SK-N-SH treated with all-trans-retinoic acid at 6 μM for 48 hours (cell line): Measurements from ENCODE around the gene SLC34A2.

Experiments
- ATAC-seq: fragments of 200-7000 bp; cut with Tn5 transposase; 3 replicates; pipeline ENCODE4 v1.9.1; 2020; ENCODE audit warnings: mild to moderate bottlenecking, moderate library complexity
- ARNTL ChIP-seq: fragments of 450-650 bp; formaldehyde crosslinking; IDR thresholded peaks from 2 replicates; pipeline ENCODE4 v1.5.0; 2020; ENCODE audit warnings: low read depth, mild to moderate bottlenecking, moderate library complexity, borderline replicate concordance
- BACH2 ChIP-seq: fragments of 250-450 bp; sonication (Bioruptor Pico); IDR thresholded peaks from 2 replicates; pipeline ENCODE4 v1.9.0; 2021; ENCODE audit warnings: mild to moderate bottlenecking, borderline replicate concordance
- CREB5 ChIP-seq: fragments of 250-450 bp; sonication (Bioruptor Pico); IDR thresholded peaks from 2 replicates; pipeline ENCODE4 v1.5.1; 2020; ENCODE audit warnings: low read depth, mild to moderate bottlenecking, moderate library complexity
- CSDC2 ChIP-seq: fragments of 250-450 bp; sonication (Bioruptor Pico); IDR thresholded peaks from 2 replicates; pipeline ENCODE4 v1.5.0; 2020; ENCODE audit warnings: mild to moderate bottlenecking, moderate library complexity
- ESRRG ChIP-seq: fragments of 250-450 bp; sonication (Bioruptor Pico); IDR thresholded peaks from 2 replicates; pipeline ENCODE4 v1.6.1; 2021; ENCODE audit warnings: mild to moderate bottlenecking
- GLIS3 ChIP-seq: fragments of 250-450 bp; sonication (Bioruptor Pico); IDR thresholded peaks from 2 replicates; pipeline ENCODE4 v1.5.0; 2020; ENCODE audit warnings: mild to moderate bottlenecking, moderate library complexity
- ISL1 ChIP-seq: fragments of 250-450 bp; sonication (Bioruptor Pico); IDR thresholded peaks from 2 replicates; pipeline ENCODE4 v2.1.2; 2022; ENCODE audit warnings: mild to moderate bottlenecking, moderate library complexity
- OSR1 ChIP-seq: fragments of 250-450 bp; sonication (Bioruptor Pico); IDR thresholded peaks from 2 replicates; pipeline ENCODE4 v1.8.0; 2022; ENCODE audit warnings: moderate library complexity, mild to moderate bottlenecking, inconsistent platforms
- POU6F1 ChIP-seq: fragments of 250-450 bp; sonication (Bioruptor Pico); IDR thresholded peaks from 2 replicates; pipeline ENCODE4 v1.8.0; 2021; ENCODE audit warnings: low read depth, mild to moderate bottlenecking, moderate library complexity, borderline replicate concordance
- PPARA ChIP-seq: fragments of 250-450 bp; sonication (Bioruptor Pico); IDR thresholded peaks from 2 replicates; pipeline ENCODE4 v1.5.0; 2020; ENCODE audit warnings: mild to moderate bottlenecking, borderline replicate concordance
- RARB ChIP-seq: fragments of 250-450 bp; sonication (Bioruptor Pico); IDR thresholded peaks from 2 replicates; pipeline ENCODE4 v1.8.0; 2021; ENCODE audit warnings: mild to moderate bottlenecking, moderate library complexity
- SNAI2 ChIP-seq: fragments of 250-450 bp; sonication (Bioruptor Pico); IDR thresholded peaks from 2 replicates; pipeline ENCODE4 v1.5.0; 2020; ENCODE audit warnings: mild to moderate bottlenecking, moderate library complexity
- TCF4 ChIP-seq: fragments of 250-450 bp; sonication (Bioruptor Pico); IDR thresholded peaks from 2 replicates; pipeline ENCODE4 v1.8.0; 2021; ENCODE audit warnings: mild to moderate bottlenecking, moderate library complexity, borderline replicate concordance
- TOX ChIP-seq: fragments of 250-450 bp; sonication (Bioruptor Pico); IDR thresholded peaks from 2 replicates; pipeline ENCODE4 v1.8.0; 2021; ENCODE audit warnings: mild to moderate bottlenecking, moderate library complexity, borderline replicate concordance
- ZC3H10 ChIP-seq: fragments of 250-450 bp; sonication (Bioruptor Pico); IDR thresholded peaks from 2 replicates; pipeline ENCODE4 v1.5.1; 2021; ENCODE audit warnings: mild to moderate bottlenecking, moderate library complexity
- ZNF70 ChIP-seq: fragments of 450-650 bp; formaldehyde crosslinking; IDR thresholded peaks from 2 replicates; pipeline ENCODE4 v1.5.0; 2020; ENCODE audit warnings: mild to moderate bottlenecking, moderate library complexity
- ZNF8 ChIP-seq: fragments of 450-650 bp; formaldehyde crosslinking; IDR thresholded peaks from 2 replicates; pipeline ENCODE4 v1.5.0; 2020; ENCODE audit warnings: mild to moderate bottlenecking, moderate library complexity
- TF ChIP-seq, protein P1 (sequence below): fragments of 250-450 bp; sonication (Bioruptor Pico); IDR thresholded peaks from 2 replicates; pipeline ENCODE4 v1.5.0; 2020; ENCODE audit warnings: mild to moderate bottlenecking, moderate library complexity
- TF ChIP-seq, protein P2 (sequence below): fragments of 250-450 bp; sonication (Bioruptor Pico); IDR thresholded peaks from 2 replicates; pipeline ENCODE4 v1.5.1; 2021; ENCODE audit warnings: mild to moderate bottlenecking, moderate library complexity

The SLC34A2 gene

GRCh38 chr4:25704516-25704915, 48.9 kb downstream of the SLC34A2 start (continued):
- TF ChIP-seq, protein P1, sequence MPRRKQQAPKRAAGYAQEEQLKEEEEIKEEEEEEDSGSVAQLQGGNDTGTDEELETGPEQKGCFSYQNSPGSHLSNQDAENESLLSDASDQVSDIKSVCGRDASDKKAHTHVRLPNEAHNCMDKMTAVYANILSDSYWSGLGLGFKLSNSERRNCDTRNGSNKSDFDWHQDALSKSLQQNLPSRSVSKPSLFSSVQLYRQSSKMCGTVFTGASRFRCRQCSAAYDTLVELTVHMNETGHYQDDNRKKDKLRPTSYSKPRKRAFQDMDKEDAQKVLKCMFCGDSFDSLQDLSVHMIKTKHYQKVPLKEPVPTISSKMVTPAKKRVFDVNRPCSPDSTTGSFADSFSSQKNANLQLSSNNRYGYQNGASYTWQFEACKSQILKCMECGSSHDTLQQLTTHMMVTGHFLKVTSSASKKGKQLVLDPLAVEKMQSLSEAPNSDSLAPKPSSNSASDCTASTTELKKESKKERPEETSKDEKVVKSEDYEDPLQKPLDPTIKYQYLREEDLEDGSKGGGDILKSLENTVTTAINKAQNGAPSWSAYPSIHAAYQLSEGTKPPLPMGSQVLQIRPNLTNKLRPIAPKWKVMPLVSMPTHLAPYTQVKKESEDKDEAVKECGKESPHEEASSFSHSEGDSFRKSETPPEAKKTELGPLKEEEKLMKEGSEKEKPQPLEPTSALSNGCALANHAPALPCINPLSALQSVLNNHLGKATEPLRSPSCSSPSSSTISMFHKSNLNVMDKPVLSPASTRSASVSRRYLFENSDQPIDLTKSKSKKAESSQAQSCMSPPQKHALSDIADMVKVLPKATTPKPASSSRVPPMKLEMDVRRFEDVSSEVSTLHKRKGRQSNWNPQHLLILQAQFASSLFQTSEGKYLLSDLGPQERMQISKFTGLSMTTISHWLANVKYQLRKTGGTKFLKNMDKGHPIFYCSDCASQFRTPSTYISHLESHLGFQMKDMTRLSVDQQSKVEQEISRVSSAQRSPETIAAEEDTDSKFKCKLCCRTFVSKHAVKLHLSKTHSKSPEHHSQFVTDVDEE, result no peak
- TF ChIP-seq ZC3H10 (CRISPR knock-in tag), result no peak
- no peak for TF ChIP-seq TCF4

GRCh38 chr4:25710637-25711036, 55.0 kb downstream of the SLC34A2 start:
- ATAC-seq, result no peak
- no peak for TF ChIP-seq TOX (CRISPR knock-in tag)

DNA sequence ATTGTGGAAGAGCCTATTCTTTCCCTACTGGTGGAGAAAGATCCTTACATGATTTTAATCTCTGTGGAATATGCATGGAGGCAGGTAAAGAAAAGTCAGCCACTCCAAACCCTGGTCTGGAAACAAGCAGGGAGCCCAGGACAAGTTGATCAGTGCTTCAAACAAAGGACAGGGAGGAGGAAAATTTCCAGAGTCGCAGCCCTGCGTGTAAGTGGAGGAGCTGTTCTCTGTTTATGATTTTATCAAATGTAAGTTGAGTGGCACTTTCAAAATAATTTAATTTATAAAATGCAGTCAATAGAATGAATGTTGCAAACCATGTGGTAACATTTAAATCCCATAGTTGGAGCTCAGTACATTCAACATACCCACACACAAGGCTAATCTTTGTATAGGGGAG, 57.0 kb downstream of the SLC34A2 start:
- TF ChIP-seq, protein P2, sequence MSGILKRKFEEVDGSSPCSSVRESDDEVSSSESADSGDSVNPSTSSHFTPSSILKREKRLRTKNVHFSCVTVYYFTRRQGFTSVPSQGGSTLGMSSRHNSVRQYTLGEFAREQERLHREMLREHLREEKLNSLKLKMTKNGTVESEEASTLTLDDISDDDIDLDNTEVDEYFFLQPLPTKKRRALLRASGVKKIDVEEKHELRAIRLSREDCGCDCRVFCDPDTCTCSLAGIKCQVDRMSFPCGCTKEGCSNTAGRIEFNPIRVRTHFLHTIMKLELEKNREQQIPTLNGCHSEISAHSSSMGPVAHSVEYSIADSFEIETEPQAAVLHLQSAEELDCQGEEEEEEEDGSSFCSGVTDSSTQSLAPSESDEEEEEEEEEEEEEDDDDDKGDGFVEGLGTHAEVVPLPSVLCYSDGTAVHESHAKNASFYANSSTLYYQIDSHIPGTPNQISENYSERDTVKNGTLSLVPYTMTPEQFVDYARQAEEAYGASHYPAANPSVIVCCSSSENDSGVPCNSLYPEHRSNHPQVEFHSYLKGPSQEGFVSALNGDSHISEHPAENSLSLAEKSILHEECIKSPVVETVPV (CRISPR knock-in tag), result no peak
- TF ChIP-seq POU6F1 (CRISPR knock-in tag), result no peak
- no peak for TF ChIP-seq ARNTL (CRISPR knock-in tag)
- TF ChIP-seq CSDC2 (CRISPR knock-in tag), result no peak
- TF ChIP-seq ISL1 (CRISPR knock-in tag), result no peak
- 0 out of 2 replicates have a peak, but pooled peaks have one; percentile 50 for TF ChIP-seq TCF4
- ATAC-seq, result no peak

DNA sequence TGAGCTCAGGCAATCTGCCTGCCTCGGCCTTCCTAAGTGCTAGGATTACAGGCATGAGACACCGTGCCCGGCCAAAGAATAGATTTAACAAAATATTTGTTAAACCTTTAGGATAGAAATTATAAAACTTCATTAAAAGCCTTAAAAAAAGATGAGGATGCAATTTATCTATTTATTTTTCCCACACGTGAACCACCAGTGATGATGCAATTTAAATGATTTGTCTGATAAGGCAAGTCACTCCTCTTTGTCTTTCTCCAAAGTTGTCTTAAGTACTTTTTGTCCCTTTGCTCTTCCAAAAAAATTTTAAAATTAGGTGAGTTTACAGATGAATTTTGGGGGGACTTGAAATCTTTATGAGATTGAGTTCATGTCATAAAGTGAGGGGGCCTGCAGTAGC, 58.2 kb downstream of the SLC34A2 start:
- no peak for ATAC-seq
- no peak for TF ChIP-seq ZNF8
- TF ChIP-seq BACH2 (CRISPR knock-in tag), result no peak
- TF ChIP-seq PPARA, result no peak
- no peak for TF ChIP-seq ZNF70 (CRISPR knock-in tag)
- TF ChIP-seq ARNTL (CRISPR knock-in tag), result no peak
- TF ChIP-seq TOX (CRISPR knock-in tag), result no peak
- no peak for TF ChIP-seq ESRRG (CRISPR knock-in tag)
- no peak for TF ChIP-seq TCF4
- no peak for TF ChIP-seq POU6F1 (CRISPR knock-in tag)
- no peak for TF ChIP-seq RARB
- TF ChIP-seq CREB5 (CRISPR knock-in tag), result no peak

GRCh38 chr4:25722964-25723363, 67.3 kb downstream of the SLC34A2 start:
- ATAC-seq, result no peak
- TF ChIP-seq CSDC2 (CRISPR knock-in tag) (no peak), ZC3H10 (CRISPR knock-in tag) (no peak), SNAI2 (CRISPR knock-in tag) (no peak), OSR1 (CRISPR knock-in tag) (no peak), GLIS3 (CRISPR knock-in tag) (no peak), TOX (CRISPR knock-in tag) (no peak), CREB5 (CRISPR knock-in tag) (no peak), ESRRG (CRISPR knock-in tag) (no peak), TCF4 (no peak), BACH2 (CRISPR knock-in tag) (no peak), POU6F1 (CRISPR knock-in tag) (no peak)
- TF ChIP-seq, protein P1, result no peak
